Glutamatergic neuron (in vitro differentiated cells): ENCODE measurements around the gene SH3GL1. TPM values are rescaled to one million over a fixed set of nuclear protein-coding genes. Genes with fewer than 3 reads are reported as not detected.

ENCODE experiments used
- DNase-seq: peaks from one replicate; pipeline ENCODE4 v3.0.0; 2022
- H3K27ac Mint-ChIP-seq: one replicate; pipeline ENCODE4 v1.8.0; 2020; ENCODE audit warnings: mild to moderate bottlenecking, mixed read lengths, inconsistent platforms; ENCODE audit not compliant: unreplicated experiment
- H3K27me3 Mint-ChIP-seq: one replicate; pipeline ENCODE4 v1.8.0; 2020; ENCODE audit warnings: mild to moderate bottlenecking, moderate library complexity, mixed read lengths, inconsistent platforms; ENCODE audit not compliant: unreplicated experiment
- H3K36me3 Mint-ChIP-seq: one replicate; pipeline ENCODE4 v1.8.0; 2020; ENCODE audit warnings: mild to moderate bottlenecking, mixed read lengths, inconsistent platforms; ENCODE audit not compliant: unreplicated experiment
- H3K4me1 Mint-ChIP-seq: one replicate; pipeline ENCODE4 v1.8.0; 2020; ENCODE audit warnings: mild to moderate bottlenecking, low read depth, mixed read lengths, inconsistent platforms; ENCODE audit not compliant: unreplicated experiment
- H3K4me3 Mint-ChIP-seq: one replicate; pipeline ENCODE4 v1.8.0; 2020; ENCODE audit warnings: mild to moderate bottlenecking, mixed read lengths, inconsistent platforms; ENCODE audit not compliant: unreplicated experiment
- H3K9me3 Mint-ChIP-seq: one replicate; pipeline ENCODE4 v1.8.0; 2020; ENCODE audit warnings: mild to moderate bottlenecking, moderate library complexity, mixed read lengths, inconsistent platforms; ENCODE audit not compliant: unreplicated experiment
- CTCF ChIP-seq: fragments of 200-600 bp; sonication (generic); IDR thresholded peaks from one replicate; pipeline ENCODE4 v1.5.0; 2021; ENCODE audit not compliant: partially characterized antibody, unreplicated experiment
- total RNA-seq: library from RNA; stranded (reverse); fragmentation: NEBNext Ultra II Directional; extraction: Animal tissue kit (Norgen Biotek cat#: 25700); gene quantifications from one replicate; pipeline ENCODE4 v1.2.1, GENCODE V29; 2021; ENCODE audit not compliant: unreplicated experiment

SH3GL1 gene
- total RNA-seq, 1 donor from 2014 or later: 56.3 TPM

GRCh38 chr19:4322942-4323665 lies 77.2 kb downstream of the SH3GL1 start:
- Mint-ChIP-seq H3K4me3 (no peak overlapping the region), H3K4me1 (peaks cover 3% of the 10 kb centered on the region), H3K36me3 (peaks cover 24% of the 10 kb centered on the region), H3K27me3 (peaks cover 21% of the 10 kb centered on the region), H3K27ac (no peak overlapping the region), H3K9me3 (peaks cover 20% of the 10 kb centered on the region)
- no peak for DNase-seq
- no peak for TF ChIP-seq CTCF

DNA sequence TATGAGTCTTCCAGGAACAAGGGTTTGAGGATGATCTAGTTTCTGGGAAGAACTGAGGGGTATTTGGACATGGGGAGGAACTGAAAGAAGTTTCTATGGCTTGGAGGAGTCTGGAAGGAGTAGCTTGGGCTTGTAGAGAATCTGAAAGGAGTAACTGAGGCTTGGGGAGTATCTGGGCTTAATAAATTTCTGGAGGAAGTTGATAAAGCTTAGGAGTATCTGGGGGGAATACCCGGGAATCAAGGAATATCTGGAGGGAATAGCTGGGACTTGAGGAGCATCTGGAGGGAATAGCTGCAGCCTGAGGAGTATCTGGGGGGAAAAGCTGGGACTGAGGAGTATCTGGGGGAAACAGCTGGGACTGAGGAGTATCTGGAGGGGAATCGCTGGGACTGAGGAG lies 79.9 kb downstream of the SH3GL1 start:
- Mint-ChIP-seq H3K9me3 (peaks cover 15% of the 10 kb centered on the region), H3K36me3 (peaks cover 27% of the 10 kb centered on the region), H3K4me1 (no peaks in the 10 kb centered on the region), H3K4me3 (no peak overlapping the region), H3K27ac (no peak overlapping the region), H3K27me3 (peaks cover 5% of the 10 kb centered on the region)
- TF ChIP-seq CTCF: no peak
- DNase-seq: no peak

DNA sequence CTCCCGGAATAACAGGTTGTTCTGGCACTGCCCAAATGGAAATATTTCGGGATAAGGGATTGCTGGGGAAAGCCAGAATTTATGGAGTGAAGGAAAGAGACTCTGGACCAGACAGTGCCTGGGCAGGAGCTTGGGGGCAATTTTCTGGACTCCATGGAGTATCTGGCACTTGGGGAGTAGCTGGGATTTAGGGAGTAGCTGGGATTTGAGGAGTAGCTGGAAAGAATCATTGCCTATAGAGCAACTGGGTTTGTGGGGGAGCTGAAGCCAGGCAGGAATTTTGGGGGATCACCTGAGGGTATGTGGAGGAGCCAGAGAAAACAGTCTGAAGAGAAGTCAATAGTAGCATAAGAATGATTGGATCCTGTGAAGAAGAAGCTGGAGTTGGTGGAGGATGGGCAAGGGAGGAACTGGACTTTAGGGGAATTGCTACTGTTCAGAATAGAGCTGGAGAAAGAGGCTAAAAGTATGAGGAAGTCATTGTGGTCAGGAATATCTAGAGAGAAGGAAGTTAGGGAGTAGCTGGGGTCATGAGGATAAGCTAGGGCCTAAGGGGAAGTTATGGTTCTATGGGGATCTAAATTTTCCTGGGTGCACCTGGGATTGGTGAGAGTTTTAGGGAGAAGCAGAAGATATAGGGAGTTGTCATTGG lies 81.2 kb downstream of the SH3GL1 start:
- Mint-ChIP-seq H3K4me3 (peak overlapping the region; percentile 4), H3K36me3 (peaks cover 27% of the 10 kb centered on the region), H3K27ac (no peak overlapping the region), H3K4me1 (no peaks in the 10 kb centered on the region), H3K27me3 (peaks cover 4% of the 10 kb centered on the region), H3K9me3 (peaks cover 14% of the 10 kb centered on the region)
- TF ChIP-seq CTCF: no peak
- DNase-seq: no peak

GRCh38 chr19:4318460-4318859 lies 81.9 kb downstream of the SH3GL1 start:
- DNase-seq: no peak
- peaks cover 27% of the 10 kb centered on the region for H3K36me3 Mint-ChIP-seq
- no peak overlapping the region for H3K27ac Mint-ChIP-seq
- no peak for TF ChIP-seq CTCF
- H3K9me3 Mint-ChIP-seq: peaks cover 14% of the 10 kb centered on the region
- peaks cover 4% of the 10 kb centered on the region for H3K27me3 Mint-ChIP-seq
- no peak overlapping the region for H3K4me3 Mint-ChIP-seq
- no peaks in the 10 kb centered on the region for H3K4me1 Mint-ChIP-seq

DNA sequence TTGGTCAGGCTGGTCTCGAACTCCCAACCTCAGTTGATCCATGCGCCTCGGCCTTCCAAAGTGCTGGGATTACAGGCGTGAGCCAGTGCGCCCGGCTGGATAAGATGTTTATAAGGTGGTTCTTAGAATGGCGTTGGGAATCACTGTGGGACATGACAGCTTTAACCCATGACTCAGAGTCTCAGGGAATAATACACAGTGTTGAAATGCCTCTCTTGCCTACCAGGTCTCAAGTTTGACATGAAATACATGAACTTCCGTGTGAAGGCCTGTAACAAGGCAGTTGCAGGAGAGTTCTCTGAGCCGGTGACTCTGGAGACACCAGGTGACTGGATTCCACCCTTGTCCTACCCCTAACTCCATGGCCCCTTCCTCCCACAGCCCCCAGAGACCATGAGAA lies 83.4 kb downstream of the SH3GL1 start:
- Mint-ChIP-seq H3K36me3 (peaks cover 27% of the 10 kb centered on the region), H3K27ac (no peak overlapping the region), H3K4me1 (no peaks in the 10 kb centered on the region), H3K9me3 (peaks cover 14% of the 10 kb centered on the region), H3K27me3 (peaks cover 4% of the 10 kb centered on the region), H3K4me3 (no peak overlapping the region)
- TF ChIP-seq CTCF: no peak
- no peak for DNase-seq
